PC-9 (cell line): ENCODE results near the gene FURIN.

Source experiments
- CTCF ChIP-seq: fragments of 200-600 bp; sonication (generic); conservative IDR thresholded peaks from 2 replicates; pipeline ENCODE4 v1.6.1; 2017; ENCODE audit warnings: mixed run types, antibody characterized with exemption, mild to moderate bottlenecking, moderate library complexity
- EZH2 ChIP-seq: fragments of 200-600 bp; sonication (generic); IDR thresholded peaks from 2 replicates; pipeline ENCODE4 v1.8.0; 2017; ENCODE audit warnings: antibody characterized with exemption, low read depth

GRCh38 chr15:90881978-90882721 lies 13.8 kb downstream of the FURIN start:
- TF ChIP-seq CTCF (no peak), EZH2 (no peak)
